H9 (cell line): ENCODE results near the gene ZNF813. TPM values are rescaled to one million over a fixed set of nuclear protein-coding genes. Genes with fewer than 3 reads are reported as not detected.

Source experiments
- DNase-seq: peaks from one replicate; pipeline ENCODE4 v3.0.0-alpha.2; 2017
- H2AFZ ChIP-seq: one replicate; pipeline ENCODE4 v1.6.1; 2013; ENCODE audit warnings: mild to moderate bottlenecking, low read length, control low read depth, moderate library complexity
- H2AK5ac ChIP-seq: 2 replicates; pipeline ENCODE4 v1.6.1; 2013; ENCODE audit warnings: low read length, control low read depth, mixed read lengths; ENCODE audit not compliant: insufficient read length
- H2BK120ac ChIP-seq: one replicate; pipeline ENCODE4 v1.6.1; 2013; ENCODE audit warnings: low read depth, mild to moderate bottlenecking, low read length, control low read depth, inconsistent platforms; ENCODE audit not compliant: poor library complexity, severe bottlenecking
- H2BK12ac ChIP-seq: 2 replicates; pipeline ENCODE4 v1.6.1; 2013; ENCODE audit warnings: low read length, control low read depth, mixed read lengths, low read depth; ENCODE audit not compliant: insufficient read length
- H2BK15ac ChIP-seq: 2 replicates; pipeline ENCODE4 v1.6.1; 2013; ENCODE audit warnings: low read depth, low read length, control low read depth
- H2BK20ac ChIP-seq: one replicate; pipeline ENCODE4 v1.6.1; 2013; ENCODE audit warnings: low read depth, mild to moderate bottlenecking, low read length, control low read depth, inconsistent platforms; ENCODE audit not compliant: poor library complexity, severe bottlenecking
- H2BK5ac ChIP-seq: 2 replicates; pipeline ENCODE4 v1.6.1; 2013; ENCODE audit warnings: low read length, control low read depth, mixed read lengths; ENCODE audit not compliant: insufficient read length
- H3K14ac ChIP-seq: 2 replicates; pipeline ENCODE4 v1.6.1; 2013; ENCODE audit warnings: low read length, control low read depth; ENCODE audit not compliant: insufficient read depth
- H3K18ac ChIP-seq: 2 replicates; pipeline ENCODE4 v1.6.1; 2013; ENCODE audit warnings: low read depth, mild to moderate bottlenecking, mixed read lengths, low read length, control low read depth; ENCODE audit not compliant: insufficient read length
- H3K23ac ChIP-seq: 2 replicates; pipeline ENCODE4 v1.6.1; 2013; ENCODE audit warnings: low read length, control low read depth, mixed read lengths, low read depth; ENCODE audit not compliant: insufficient read length
- H3K23me2 ChIP-seq: 2 replicates; pipeline ENCODE4 v1.6.1; 2013; ENCODE audit warnings: low read depth, mild to moderate bottlenecking, mixed read lengths, low read length, control low read depth; ENCODE audit not compliant: insufficient read length, poor library complexity, severe bottlenecking
- H3K27ac ChIP-seq: 2 replicates; pipeline ENCODE4 v1.5.1; 2013; ENCODE audit warnings: low read length, control low read depth, mixed read lengths, low read depth; ENCODE audit not compliant: insufficient read length
- H3K27me3 ChIP-seq: 2 replicates; pipeline ENCODE4 v1.6.1; 2013; ENCODE audit warnings: low read length, control low read depth, inconsistent platforms; ENCODE audit not compliant: insufficient read depth
- H3K4ac ChIP-seq: 2 replicates; pipeline ENCODE4 v1.6.1; 2013; ENCODE audit warnings: low read depth, mild to moderate bottlenecking, control low read depth, inconsistent platforms, low read length, moderate library complexity
- H3K4me1 ChIP-seq: 2 replicates; pipeline ENCODE4 v1.6.1; 2013; ENCODE audit warnings: low read length, control low read depth, inconsistent platforms; ENCODE audit not compliant: insufficient read depth
- H3K4me2 ChIP-seq: 2 replicates; pipeline ENCODE4 v1.6.1; 2013; ENCODE audit warnings: low read length, control low read depth, mixed read lengths; ENCODE audit not compliant: insufficient read length, insufficient read depth
- H3K56ac ChIP-seq: 2 replicates; pipeline ENCODE4 v1.6.1; 2013; ENCODE audit warnings: low read depth, mild to moderate bottlenecking, mixed read lengths, low read length, control low read depth; ENCODE audit not compliant: insufficient read length
- H3K79me1 ChIP-seq: 2 replicates; pipeline ENCODE4 v1.6.1; 2013; ENCODE audit warnings: low read depth, mild to moderate bottlenecking, moderate library complexity, low read length, control low read depth, inconsistent platforms; ENCODE audit not compliant: insufficient read depth, poor library complexity, severe bottlenecking
- H3K79me2 ChIP-seq: 2 replicates; pipeline ENCODE4 v1.6.1; 2013; ENCODE audit warnings: low read length, control low read depth, inconsistent platforms; ENCODE audit not compliant: insufficient read depth
- H3K9ac ChIP-seq: 2 replicates; pipeline ENCODE4 v1.6.1; 2013; ENCODE audit warnings: low read length, control low read depth, mixed read lengths; ENCODE audit not compliant: insufficient read length; ENCODE audit errors: extremely low read depth
- H3K9me3 ChIP-seq: one replicate; pipeline ENCODE4 v1.6.1; 2013; ENCODE audit warnings: low read depth, low read length, inconsistent platforms; ENCODE audit not compliant: control insufficient read depth
- H3T11ph ChIP-seq: one replicate; pipeline ENCODE4 v1.6.1; 2013; ENCODE audit warnings: mild to moderate bottlenecking, low read length, control low read depth, inconsistent platforms
- H4K20me1 ChIP-seq: one replicate; pipeline ENCODE4 v1.6.1; 2013; ENCODE audit not compliant: control insufficient read depth, insufficient read length, insufficient read depth
- H4K5ac ChIP-seq: 2 replicates; pipeline ENCODE4 v1.6.1; 2013; ENCODE audit warnings: low read depth, mild to moderate bottlenecking, mixed read lengths, low read length, control low read depth; ENCODE audit not compliant: insufficient read length
- H4K8ac ChIP-seq: replicated peaks from 2 replicates; pipeline ENCODE4 v1.6.1; 2013; ENCODE audit warnings: low read length, control low read depth, mixed read lengths, low read depth; ENCODE audit not compliant: insufficient read length
- H4K91ac ChIP-seq: 2 replicates; pipeline ENCODE4 v1.6.1; 2013; ENCODE audit warnings: low read depth, mild to moderate bottlenecking, moderate library complexity, mixed read lengths, low read length, control low read depth; ENCODE audit not compliant: insufficient read length
- H3K27ac Mint-ChIP-seq, 3 experiments: 2 replicates in 2 of 3; 3 replicates in 1 of 3; pipeline ENCODE4 v1.8.0; 2020 to 2021; ENCODE audit warnings: mixed read lengths in 3 of 3, mild to moderate bottlenecking in 1 of 3, moderate library complexity in 1 of 3
- H3K27me3 Mint-ChIP-seq: 2 replicates; pipeline ENCODE4 v1.8.0; 2021; ENCODE audit warnings: low read depth, mild to moderate bottlenecking, moderate library complexity, mixed read lengths
- H3K36me3 Mint-ChIP-seq, 3 experiments: 2 replicates in 2 of 3; 3 replicates in 1 of 3; pipeline ENCODE4 v1.8.0; 2020 to 2021; ENCODE audit warnings: low read depth in 3 of 3, mixed read lengths in 3 of 3; ENCODE audit not compliant: insufficient read depth in 1 of 3
- H3K4me1 Mint-ChIP-seq, 2 experiments: 2 replicates each; pipeline ENCODE4 v1.8.0; 2020; ENCODE audit warnings: mixed read lengths in 2 of 2
- H3K4me3 Mint-ChIP-seq, 2 experiments: 2 replicates in 1 of 2; 3 replicates in 1 of 2; pipeline ENCODE4 v1.8.0; 2020 to 2021; ENCODE audit warnings: mild to moderate bottlenecking in 2 of 2, mixed read lengths in 2 of 2, moderate library complexity in 1 of 2
- H3K9me3 Mint-ChIP-seq, 2 experiments: 2 replicates in 1 of 2; 3 replicates in 1 of 2; pipeline ENCODE4 v1.8.0; 2020; ENCODE audit warnings: mild to moderate bottlenecking in 2 of 2, mixed read lengths in 2 of 2, moderate library complexity in 1 of 2
- WGBS: extraction: QIAGEN DNeasy Blood & Tissue Kit; methylation state at CpG from one replicate; pipeline ENCODE4 v1.1.7; 2013; ENCODE audit warnings: missing lambda C conversion rate, low lambda C conversion rate, mixed read lengths; ENCODE audit not compliant: insufficient read length; ENCODE audit errors: extremely low coverage; 5-methylcytosine and 5-hydroxymethylcytosine counted together
- total RNA-seq: library from RNA; stranded (reverse); gene quantifications from 2 replicates; pipeline ENCODE4 v1.2.1, GENCODE V29; 2021
- TF ChIP-seq, protein P1 (sequence below): fragments of 200-600 bp; sonication (generic); conservative IDR thresholded peaks from 3 replicates; pipeline ENCODE4 v1.8.0; 2021; ENCODE audit warnings: antibody characterized with exemption, mild to moderate bottlenecking

The ZNF813 gene
- total RNA-seq, 1 experiment from 2014 or later, result 17.3 TPM

DNA sequence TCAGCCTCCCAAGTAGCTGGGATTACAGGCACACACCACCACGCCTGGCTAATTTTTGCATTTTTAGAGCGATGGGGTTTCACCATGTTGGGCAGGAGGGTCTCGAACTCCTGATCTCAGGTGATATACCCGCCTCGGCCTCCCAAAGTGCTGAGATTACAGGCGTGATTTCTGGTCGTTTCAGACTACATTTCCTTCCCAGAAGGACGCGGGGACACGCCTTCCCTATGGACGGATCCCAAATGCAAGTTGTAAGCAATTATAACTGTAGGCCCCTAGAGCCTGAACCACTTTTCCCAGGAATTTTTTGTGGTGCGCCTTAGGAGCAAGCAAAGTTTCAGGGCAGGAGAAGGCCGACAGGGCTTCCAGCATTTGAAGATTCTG is 52.6 kb downstream of the ZNF813 start:
- no peaks in the 10 kb centered on the region for H3K4me1 ChIP-seq
- no peaks in the 10 kb centered on the region for H4K20me1 ChIP-seq
- H3K27me3 ChIP-seq, result no peaks in the 10 kb centered on the region
- no peak overlapping the region for H3K14ac ChIP-seq
- H2BK20ac ChIP-seq, result no peak overlapping the region
- no peak overlapping the region for H4K8ac ChIP-seq
- H3K18ac ChIP-seq, result peak overlapping the region; percentile 54
- peaks cover 5% of the 10 kb centered on the region for H3K23me2 ChIP-seq
- H3K9ac ChIP-seq, result no peak overlapping the region
- H3K4me1 Mint-ChIP-seq, result peaks cover 14 to 19% of the 10 kb centered on the region in 2 experiments
- H3K9me3 Mint-ChIP-seq, result peaks cover 14 to 15% of the 10 kb centered on the region in 2 experiments
- peaks cover 33 to 42% (median 36%) of the 10 kb centered on the region in 3 experiments for H3K36me3 Mint-ChIP-seq
- peak overlapping the region in 2 of 3 experiments; percentile 70 to 99; a peak in 4 of 7 replicates for H3K27ac Mint-ChIP-seq
- H3K27ac ChIP-seq, result no peak overlapping the region
- no peak overlapping the region for H4K91ac ChIP-seq
- H3K4me3 Mint-ChIP-seq, result peak overlapping the region; percentile 100
- H3K79me2 ChIP-seq, result peaks cover 8% of the 10 kb centered on the region; the same call in 1 of the 2 replicates
- no CpG with 5 or more reads among the region's 13 CpGs for WGBS
- TF ChIP-seq, protein P1, sequence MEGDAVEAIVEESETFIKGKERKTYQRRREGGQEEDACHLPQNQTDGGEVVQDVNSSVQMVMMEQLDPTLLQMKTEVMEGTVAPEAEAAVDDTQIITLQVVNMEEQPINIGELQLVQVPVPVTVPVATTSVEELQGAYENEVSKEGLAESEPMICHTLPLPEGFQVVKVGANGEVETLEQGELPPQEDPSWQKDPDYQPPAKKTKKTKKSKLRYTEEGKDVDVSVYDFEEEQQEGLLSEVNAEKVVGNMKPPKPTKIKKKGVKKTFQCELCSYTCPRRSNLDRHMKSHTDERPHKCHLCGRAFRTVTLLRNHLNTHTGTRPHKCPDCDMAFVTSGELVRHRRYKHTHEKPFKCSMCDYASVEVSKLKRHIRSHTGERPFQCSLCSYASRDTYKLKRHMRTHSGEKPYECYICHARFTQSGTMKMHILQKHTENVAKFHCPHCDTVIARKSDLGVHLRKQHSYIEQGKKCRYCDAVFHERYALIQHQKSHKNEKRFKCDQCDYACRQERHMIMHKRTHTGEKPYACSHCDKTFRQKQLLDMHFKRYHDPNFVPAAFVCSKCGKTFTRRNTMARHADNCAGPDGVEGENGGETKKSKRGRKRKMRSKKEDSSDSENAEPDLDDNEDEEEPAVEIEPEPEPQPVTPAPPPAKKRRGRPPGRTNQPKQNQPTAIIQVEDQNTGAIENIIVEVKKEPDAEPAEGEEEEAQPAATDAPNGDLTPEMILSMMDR, result no peak
- H3K9me3 ChIP-seq, result no peaks in the 10 kb centered on the region
- no peak overlapping the region; the same call in 1 of the 2 replicates for H3K4ac ChIP-seq
- peak overlapping the region; percentile 39 for H3K4me2 ChIP-seq
- no peak overlapping the region for H2BK5ac ChIP-seq
- no peak overlapping the region for H4K5ac ChIP-seq
- no peak overlapping the region for H3T11ph ChIP-seq
- no peak overlapping the region for H3K23ac ChIP-seq
- H2AK5ac ChIP-seq, result no peak overlapping the region
- peaks cover 8% of the 10 kb centered on the region for H3K27me3 Mint-ChIP-seq
- no peak overlapping the region for H3K56ac ChIP-seq
- H2BK12ac ChIP-seq, result no peak overlapping the region
- no peak overlapping the region for H2BK15ac ChIP-seq
- no peak for DNase-seq
- no peak overlapping the region for H2AFZ ChIP-seq
- peaks cover 3% of the 10 kb centered on the region for H3K79me1 ChIP-seq
- H2BK120ac ChIP-seq, result no peak overlapping the region
